Suprapubic skin (tissue), 3 donors: ENCODE results near the gene GON4L.

Experiments used
- CTCF ChIP-seq, 2 donors: fragments of 200-600 bp in 1 of 2; fragments of 450-650 bp in 1 of 2; sonication (generic) in 1 of 2; IDR thresholded peaks; one replicate each; pipeline ENCODE4 v1.5.1; 2016 to 2019; ENCODE audit warnings: antibody characterized with exemption in 2 of 2, mild to moderate bottlenecking in 1 of 2, moderate library complexity in 1 of 2
- POLR2A ChIP-seq, 2 donors: fragments of 450-650 bp; IDR thresholded peaks; one replicate each; pipeline ENCODE4 v1.6.1; 2017; ENCODE audit warnings: antibody characterized with exemption in 2 of 2, mild to moderate bottlenecking in 2 of 2, moderate library complexity in 2 of 2

- no peak for TF ChIP-seq CTCF (IDR thresholded peaks at IDR 0.05)
- no peak for TF ChIP-seq POLR2A (IDR thresholded peaks at IDR 0.05)
Observed at GRCh38 chr1:155889566-155889965, 32.6 kb upstream of the GON4L start.
